ENCODE results near the gene IGFL3. TPM values are rescaled to one million over a fixed set of nuclear protein-coding genes. Genes with fewer than 3 reads are reported as not detected.

Gene IGFL3
- total RNA-seq, 1 donor from 2014 or later: not detected

- no peak for DNase-seq (ENCODE audit: low spot score)
- H3K27ac Mint-ChIP-seq: no peak overlapping the region
- intact Hi-C loops (cut with micrococcal nuclease): no loop called here
- H3K4me3 Mint-ChIP-seq: no peak overlapping the region
- peaks cover 19% of the 10 kb centered on the region for H3K27me3 Mint-ChIP-seq (ENCODE audit: insufficient read depth)
- no peaks in the 10 kb centered on the region for H3K36me3 Mint-ChIP-seq (ENCODE audit: low read depth)
- H3K9me3 Mint-ChIP-seq: no peaks in the 10 kb centered on the region
- no peaks in the 10 kb centered on the region for H3K4me1 Mint-ChIP-seq (ENCODE audit: low read depth)
Measured at GRCh38 chr19:46141421-46141820, 16.9 kb upstream of the IGFL3 start.

- no peak overlapping the region for H3K4me3 Mint-ChIP-seq
- DNase-seq (ENCODE audit: low spot score): no peak
- H3K27me3 Mint-ChIP-seq (ENCODE audit: insufficient read depth): peaks cover 8% of the 10 kb centered on the region
- no peaks in the 10 kb centered on the region for H3K36me3 Mint-ChIP-seq (ENCODE audit: low read depth)
- no peaks in the 10 kb centered on the region for H3K9me3 Mint-ChIP-seq
- no peak overlapping the region for H3K27ac Mint-ChIP-seq
- H3K4me1 Mint-ChIP-seq (ENCODE audit: low read depth): no peaks in the 10 kb centered on the region
- intact Hi-C loops (cut with micrococcal nuclease): no loop called here
Measured at GRCh38 chr19:46137915-46138473, 13.5 kb upstream of the IGFL3 start.

GRCh38 chr19:46134527-46134926, 10.0 kb upstream of the IGFL3 start:
- Mint-ChIP-seq H3K36me3 (ENCODE audit: low read depth) (no peaks in the 10 kb centered on the region), H3K27ac (no peak overlapping the region), H3K4me3 (no peak overlapping the region), H3K4me1 (ENCODE audit: low read depth) (no peaks in the 10 kb centered on the region), H3K27me3 (ENCODE audit: insufficient read depth) (peaks cover 11% of the 10 kb centered on the region), H3K9me3 (no peaks in the 10 kb centered on the region)
- intact Hi-C loops (cut with micrococcal nuclease): no loop called here
- DNase-seq (ENCODE audit: low spot score): no peak

- H3K9me3 Mint-ChIP-seq: no peaks in the 10 kb centered on the region
- H3K4me3 Mint-ChIP-seq: no peak overlapping the region
- no peaks in the 10 kb centered on the region for H3K36me3 Mint-ChIP-seq (ENCODE audit: low read depth)
- H3K27me3 Mint-ChIP-seq (ENCODE audit: insufficient read depth): peaks cover 13% of the 10 kb centered on the region
- intact Hi-C loops (cut with micrococcal nuclease): no loop called here
- no peaks in the 10 kb centered on the region for H3K4me1 Mint-ChIP-seq (ENCODE audit: low read depth)
- no peak overlapping the region for H3K27ac Mint-ChIP-seq
- DNase-seq (ENCODE audit: low spot score): no peak
Measured at GRCh38 chr19:46133777-46134241, 9.3 kb upstream of the IGFL3 start.

GRCh38 chr19:46133101-46133627, 8.7 kb upstream of the IGFL3 start:
- intact Hi-C loops (cut with micrococcal nuclease): no loop called here

GRCh38 chr19:46132508-46133100, 8.1 kb upstream of the IGFL3 start:
- H3K27ac Mint-ChIP-seq: no peak overlapping the region
- H3K36me3 Mint-ChIP-seq (ENCODE audit: low read depth): no peaks in the 10 kb centered on the region
- no peaks in the 10 kb centered on the region for H3K9me3 Mint-ChIP-seq
- intact Hi-C loops (cut with micrococcal nuclease): no loop called here
- no peak for DNase-seq (ENCODE audit: low spot score)
- no peaks in the 10 kb centered on the region for H3K4me1 Mint-ChIP-seq (ENCODE audit: low read depth)
- H3K27me3 Mint-ChIP-seq (ENCODE audit: insufficient read depth): peaks cover 20% of the 10 kb centered on the region
- no peak overlapping the region for H3K4me3 Mint-ChIP-seq

More at GRCh38 chr19:46133101-46133627, 8.7 kb upstream of the IGFL3 start:
- H3K27me3 Mint-ChIP-seq (ENCODE audit: insufficient read depth): peaks cover 16% of the 10 kb centered on the region
- no peaks in the 10 kb centered on the region for H3K4me1 Mint-ChIP-seq (ENCODE audit: low read depth)
- no peak for DNase-seq (ENCODE audit: low spot score)
- H3K27ac Mint-ChIP-seq: no peak overlapping the region
- H3K4me3 Mint-ChIP-seq: no peak overlapping the region
- no peaks in the 10 kb centered on the region for H3K9me3 Mint-ChIP-seq
- H3K36me3 Mint-ChIP-seq (ENCODE audit: low read depth): no peaks in the 10 kb centered on the region

- Mint-ChIP-seq H3K4me3 (no peak overlapping the region), H3K36me3 (ENCODE audit: low read depth) (no peaks in the 10 kb centered on the region), H3K9me3 (no peaks in the 10 kb centered on the region), H3K27ac (no peak overlapping the region), H3K27me3 (ENCODE audit: insufficient read depth) (peaks cover 20% of the 10 kb centered on the region), H3K4me1 (ENCODE audit: low read depth) (no peaks in the 10 kb centered on the region)
- intact Hi-C loops (cut with micrococcal nuclease): no loop called here
- DNase-seq (ENCODE audit: low spot score): no peak
Measured at GRCh38 chr19:46131485-46132143, 7.1 kb upstream of the IGFL3 start.

GRCh38 chr19:46126086-46126580, 1.6 kb upstream of the IGFL3 start:
- Mint-ChIP-seq H3K9me3 (no peaks in the 10 kb centered on the region), H3K36me3 (ENCODE audit: low read depth) (no peaks in the 10 kb centered on the region), H3K27me3 (ENCODE audit: insufficient read depth) (peaks cover 21% of the 10 kb centered on the region), H3K4me1 (ENCODE audit: low read depth) (no peaks in the 10 kb centered on the region), H3K27ac (no peak overlapping the region), H3K4me3 (no peak overlapping the region)
- DNase-seq (ENCODE audit: low spot score): no peak
- intact Hi-C loops (cut with micrococcal nuclease): no loop called here

- no peaks in the 10 kb centered on the region for H3K4me1 Mint-ChIP-seq (ENCODE audit: low read depth)
- H3K9me3 Mint-ChIP-seq: no peaks in the 10 kb centered on the region
- intact Hi-C loops (cut with micrococcal nuclease): no loop called here
Measured at GRCh38 chr19:46125447-46125846, 959 bp upstream of the IGFL3 start.

GRCh38 chr19:46118136-46118535, 6.4 kb downstream of the IGFL3 start:
- Mint-ChIP-seq H3K27ac (no peak overlapping the region), H3K27me3 (ENCODE audit: insufficient read depth) (peaks cover 22% of the 10 kb centered on the region), H3K9me3 (no peaks in the 10 kb centered on the region), H3K4me3 (no peak overlapping the region), H3K4me1 (ENCODE audit: low read depth) (peaks cover 13% of the 10 kb centered on the region), H3K36me3 (ENCODE audit: low read depth) (no peaks in the 10 kb centered on the region)
- intact Hi-C loops (cut with micrococcal nuclease): no loop called here
- DNase-seq (ENCODE audit: low spot score): no peak

More at GRCh38 chr19:46125447-46125846, 959 bp upstream of the IGFL3 start:
- Mint-ChIP-seq H3K4me3 (no peak overlapping the region), H3K36me3 (ENCODE audit: low read depth) (no peaks in the 10 kb centered on the region), H3K27ac (no peak overlapping the region), H3K27me3 (ENCODE audit: insufficient read depth) (peaks cover 17% of the 10 kb centered on the region)
- no peak for DNase-seq (ENCODE audit: low spot score)

- DNase-seq (ENCODE audit: low spot score): no peak
- H3K27ac Mint-ChIP-seq: no peak overlapping the region
- no peaks in the 10 kb centered on the region for H3K9me3 Mint-ChIP-seq
- H3K4me1 Mint-ChIP-seq (ENCODE audit: low read depth): peaks cover 13% of the 10 kb centered on the region
- no peaks in the 10 kb centered on the region for H3K36me3 Mint-ChIP-seq (ENCODE audit: low read depth)
- no peak overlapping the region for H3K4me3 Mint-ChIP-seq
- intact Hi-C loops (cut with micrococcal nuclease): no loop called here
- H3K27me3 Mint-ChIP-seq (ENCODE audit: insufficient read depth): peaks cover 20% of the 10 kb centered on the region
Measured at GRCh38 chr19:46116121-46116520, 8.4 kb downstream of the IGFL3 start.

GRCh38 chr19:46115396-46116106, 8.9 kb downstream of the IGFL3 start:
- H3K27me3 Mint-ChIP-seq (ENCODE audit: insufficient read depth): peaks cover 22% of the 10 kb centered on the region
- H3K36me3 Mint-ChIP-seq (ENCODE audit: low read depth): no peaks in the 10 kb centered on the region
- peaks cover 13% of the 10 kb centered on the region for H3K4me1 Mint-ChIP-seq (ENCODE audit: low read depth)
- intact Hi-C loops (cut with micrococcal nuclease): loop anchor here (1.0 kb wide), 2 partner anchors 33 to 150 kb away; no protein-coding TSS in a partner anchor
- H3K9me3 Mint-ChIP-seq: no peaks in the 10 kb centered on the region
- H3K4me3 Mint-ChIP-seq: peak overlapping the region; percentile 12
- no peak overlapping the region for H3K27ac Mint-ChIP-seq
- no peak for DNase-seq (ENCODE audit: low spot score)
